Endodermal cell (in vitro differentiated cells): Measurements from ENCODE around the gene CFAP65. TPM values are rescaled to one million over a fixed set of nuclear protein-coding genes. Genes with fewer than 3 reads are reported as not detected.

Source experiments
- DNase-seq: peaks from one replicate; pipeline ENCODE4 v3.0.0-alpha.2; 2017
- H3K27ac ChIP-seq: 2 replicates; pipeline ENCODE4 v1.5.1; 2013; ENCODE audit warnings: mild to moderate bottlenecking, low read depth, low read length, moderate library complexity
- H3K27me3 ChIP-seq: 2 replicates; pipeline ENCODE4 v1.6.1; 2013; ENCODE audit warnings: mild to moderate bottlenecking, low read length, moderate library complexity; ENCODE audit not compliant: insufficient read depth, control insufficient read depth, poor library complexity, severe bottlenecking
- H3K36me3 ChIP-seq: 2 replicates; pipeline ENCODE4 v1.7.0; 2013; ENCODE audit warnings: mild to moderate bottlenecking, low read length, moderate library complexity; ENCODE audit not compliant: control insufficient read depth, insufficient read depth
- H3K4me1 ChIP-seq: one replicate; pipeline ENCODE4 v1.7.0; 2013; ENCODE audit warnings: low read length; ENCODE audit not compliant: control insufficient read depth, insufficient read depth
- H3K4me3 ChIP-seq: 2 replicates; pipeline ENCODE4 v1.5.1; 2013; ENCODE audit warnings: mild to moderate bottlenecking, low read length, moderate library complexity
- H3K9ac ChIP-seq: 2 replicates; pipeline ENCODE4 v1.6.1; 2013; ENCODE audit warnings: mild to moderate bottlenecking, low read length, moderate library complexity; ENCODE audit not compliant: poor library complexity, severe bottlenecking; ENCODE audit errors: extremely low read depth
- H3K9me3 ChIP-seq: 2 replicates; pipeline ENCODE4 v1.6.1; 2013; ENCODE audit warnings: mild to moderate bottlenecking, low read length, moderate library complexity; ENCODE audit not compliant: control insufficient read depth
- H3K27ac Mint-ChIP-seq: 2 replicates; pipeline ENCODE4 v1.8.0; 2020; ENCODE audit warnings: mixed read lengths
- H3K27me3 Mint-ChIP-seq: 2 replicates; pipeline ENCODE4 v1.8.0; 2021; ENCODE audit warnings: mild to moderate bottlenecking, mixed read lengths; ENCODE audit not compliant: insufficient read depth
- H3K36me3 Mint-ChIP-seq: 2 replicates; pipeline ENCODE4 v1.8.0; 2020; ENCODE audit warnings: low read depth, mixed read lengths
- H3K4me1 Mint-ChIP-seq: 2 replicates; pipeline ENCODE4 v1.8.0; 2020; ENCODE audit warnings: mixed read lengths
- H3K4me3 Mint-ChIP-seq: 2 replicates; pipeline ENCODE4 v1.8.0; 2020; ENCODE audit warnings: mild to moderate bottlenecking, moderate library complexity, mixed read lengths
- H3K9me3 Mint-ChIP-seq: 2 replicates; pipeline ENCODE4 v1.8.0; 2020; ENCODE audit warnings: mild to moderate bottlenecking, mixed read lengths
- CTCF ChIP-seq: fragments of 200-600 bp; sonication (generic); conservative IDR thresholded peaks from 2 replicates; pipeline ENCODE4 v1.5.0; 2021; ENCODE audit warnings: antibody characterized with exemption, mild to moderate bottlenecking
- WGBS, 2 experiments: methylation state at CpG; one replicate each; pipeline versions ENCODE4 v1.1.5 to v1.1.7; 2013; ENCODE audit warnings: missing lambda C conversion rate in 2 of 2, mixed read lengths in 1 of 2; ENCODE audit not compliant: insufficient coverage in 1 of 2, insufficient read length in 1 of 2; 5-methylcytosine and 5-hydroxymethylcytosine counted together
- total RNA-seq, 2 donors: library from RNA; stranded (reverse); fragmentation: NEBNext Ultra II Directional in 1 of 2; extraction: Animal tissue kit (Norgen Biotek cat#: 25700) in 1 of 2; gene quantifications; 2 replicates in 1 of 2; 3 replicates in 1 of 2; pipeline ENCODE4 v1.2.1, GENCODE V29; 2021

The CFAP65 gene
- total RNA-seq, 2 donors from 2014 or later = 0.84 to 1.5 TPM

GRCh38 chr2:219027511-219028055 lies 13.7 kb downstream of the CFAP65 start:
- H3K9me3 ChIP-seq = no peaks in the 10 kb centered on the region

GRCh38 chr2:219026946-219027345 lies 14.4 kb downstream of the CFAP65 start:
- WGBS, 2 experiments = 84 to 100% methylated on average over 1 to 7 of the region's 7 CpGs
- H3K27me3 ChIP-seq = no peaks in the 10 kb centered on the region
- no peaks in the 10 kb centered on the region for H3K9me3 ChIP-seq
- H3K4me3 ChIP-seq = no peak overlapping the region
- no peak overlapping the region for H3K9ac ChIP-seq
- H3K36me3 ChIP-seq = no peaks in the 10 kb centered on the region
- Mint-ChIP-seq H3K27ac (no peak overlapping the region), H3K36me3 (no peaks in the 10 kb centered on the region), H3K27me3 (peaks cover 11% of the 10 kb centered on the region), H3K4me1 (peaks cover 3% of the 10 kb centered on the region), H3K9me3 (no peaks in the 10 kb centered on the region), H3K4me3 (no peak overlapping the region)
- DNase-seq = no peak
- TF ChIP-seq CTCF = no peak
- no peak overlapping the region for H3K27ac ChIP-seq
- H3K4me1 ChIP-seq = no peaks in the 10 kb centered on the region

More at GRCh38 chr2:219027511-219028055, 13.7 kb downstream of the CFAP65 start:
- Mint-ChIP-seq H3K4me1 (peaks cover 3% of the 10 kb centered on the region), H3K4me3 (no peak overlapping the region), H3K9me3 (no peaks in the 10 kb centered on the region), H3K36me3 (no peaks in the 10 kb centered on the region), H3K27me3 (peaks cover 17% of the 10 kb centered on the region), H3K27ac (no peak overlapping the region)
- H3K36me3 ChIP-seq = no peaks in the 10 kb centered on the region
- no peak for TF ChIP-seq CTCF
- no peak overlapping the region for H3K4me3 ChIP-seq
- no peaks in the 10 kb centered on the region for H3K4me1 ChIP-seq
- H3K27ac ChIP-seq = no peak overlapping the region
- no peaks in the 10 kb centered on the region for H3K27me3 ChIP-seq
- DNase-seq = no peak
- WGBS, 2 experiments = 90 to 98% methylated on average over 11 to 22 of the region's 22 CpGs
- H3K9ac ChIP-seq = no peak overlapping the region

GRCh38 chr2:219025637-219026585 lies 15.4 kb downstream of the CFAP65 start:
- no peaks in the 10 kb centered on the region for H3K4me1 ChIP-seq
- Mint-ChIP-seq H3K27ac (no peak overlapping the region), H3K4me3 (no peak overlapping the region), H3K9me3 (no peaks in the 10 kb centered on the region), H3K4me1 (peaks cover 3% of the 10 kb centered on the region), H3K27me3 (peaks cover 11% of the 10 kb centered on the region), H3K36me3 (no peaks in the 10 kb centered on the region)
- no peak overlapping the region for H3K9ac ChIP-seq
- H3K36me3 ChIP-seq = no peaks in the 10 kb centered on the region
- WGBS, 2 experiments = 86 to 91% methylated on average over 9 to 18 of the region's 18 CpGs
- H3K27me3 ChIP-seq = no peaks in the 10 kb centered on the region
- H3K4me3 ChIP-seq = no peak overlapping the region
- no peaks in the 10 kb centered on the region for H3K9me3 ChIP-seq
- no peak for TF ChIP-seq CTCF
- DNase-seq = no peak
- H3K27ac ChIP-seq = no peak overlapping the region
